Keratinocyte (primary cell): ENCODE data around the gene EID1. TPM values are rescaled to one million over a fixed set of nuclear protein-coding genes. Genes with fewer than 3 reads are reported as not detected.
"Not testable (repeated sequence)": the region's sequence is repeated elsewhere in the genome, so short reads cannot be mapped to it uniquely, and the experiment has no call there.

ENCODE experiments used
- DNase-seq: peaks from one replicate; pipeline ENCODE4 v3.0.0-alpha.2; 2011; ENCODE audit warnings: low read depth, missing footprints, low spot score
- FAIRE-seq: peaks from 2 replicates; lab custom pipeline; 2011; peaks lifted over from hg19 to GRCh38; lab: Jason Lieb, UNC
- H2AFZ ChIP-seq: 2 replicates; pipeline ENCODE4 v1.6.0; 2012; ENCODE audit warnings: low read length, control low read depth, inconsistent platforms; ENCODE audit not compliant: control insufficient read depth
- H3K27ac ChIP-seq: 2 replicates; pipeline ENCODE4 v1.5.1; 2011; ENCODE audit warnings: low read length; ENCODE audit not compliant: control insufficient read depth, insufficient read depth
- H3K27me3 ChIP-seq: 3 replicates; pipeline ENCODE4 v1.6.0; 2011; ENCODE audit warnings: low read length; ENCODE audit not compliant: control insufficient read depth, insufficient read depth; ENCODE audit errors: extremely low read depth
- H3K36me3 ChIP-seq, 2 experiments: 2 replicates in 1 of 2; 3 replicates in 1 of 2; pipeline ENCODE4 v1.5.1; 2011; ENCODE audit warnings: low read length in 2 of 2, mild to moderate bottlenecking in 1 of 2; ENCODE audit not compliant: control insufficient read depth in 2 of 2, insufficient read depth in 2 of 2; ENCODE audit errors: extremely low read depth in 1 of 2
- H3K4me1 ChIP-seq: 3 replicates; pipeline ENCODE4 v1.5.1; 2011; ENCODE audit warnings: low read length; ENCODE audit not compliant: control insufficient read depth, insufficient read depth; ENCODE audit errors: extremely low read depth
- H3K4me2 ChIP-seq: 3 replicates; pipeline ENCODE4 v1.6.0; 2011; ENCODE audit warnings: low read depth, low read length; ENCODE audit not compliant: control insufficient read depth, insufficient read depth; ENCODE audit errors: extremely low read depth
- H3K4me3 ChIP-seq, 3 experiments: fragments of 200-600 bp in 1 of 3; sonication (generic) in 1 of 3; 2 replicates in 2 of 3; 3 replicates in 1 of 3; pipeline ENCODE4 v1.5.1; 2011 to 2016; ENCODE audit warnings: low read length in 3 of 3, mild to moderate bottlenecking in 3 of 3, control low read depth in 2 of 3, inconsistent platforms in 1 of 3, low read depth in 1 of 3, mixed read lengths in 1 of 3, mixed run types in 1 of 3, moderate library complexity in 1 of 3; ENCODE audit not compliant: control insufficient read depth in 2 of 3, insufficient read depth in 2 of 3; ENCODE audit errors: extremely low read depth in 1 of 3
- H3K79me2 ChIP-seq: 2 replicates; pipeline ENCODE4 v1.6.0; 2012; ENCODE audit warnings: low read length; ENCODE audit not compliant: control insufficient read depth, insufficient read depth
- H3K9ac ChIP-seq: 3 replicates; pipeline ENCODE4 v1.6.0; 2011; ENCODE audit warnings: low read length; ENCODE audit not compliant: control insufficient read depth, insufficient read depth; ENCODE audit errors: extremely low read depth
- H3K9me1 ChIP-seq: 3 replicates; pipeline ENCODE4 v1.6.0; 2011; ENCODE audit warnings: low read length; ENCODE audit not compliant: control insufficient read depth, insufficient read depth; ENCODE audit errors: extremely low read depth
- H3K9me3 ChIP-seq: 2 replicates; pipeline ENCODE4 v1.5.1; 2012; ENCODE audit warnings: low read depth, low read length; ENCODE audit not compliant: control insufficient read depth
- H4K20me1 ChIP-seq: 3 replicates; pipeline ENCODE4 v1.6.0; 2011; ENCODE audit warnings: low read length; ENCODE audit not compliant: control insufficient read depth, insufficient read depth; ENCODE audit errors: extremely low read depth
- dilution Hi-C: fragments of 300-500 bp; cut with MboI; formaldehyde crosslinking; loops from one replicate; pipeline ENCODE4 v1.7.0; 2020; ENCODE audit warnings: low sequenced_read_pairs; ENCODE audit not compliant: extremely low pct_ligation_motif_present
- polyA plus RNA-seq, 5 experiments: library from polyadenylated mRNA; depleted of rRNA in 3 of 5; stranded (reverse) in 3 of 5; stranded (forward) in 1 of 5; unstranded in 1 of 5; fragments of >200 nt; gene quantifications; 1 replicate in 1 of 5; 2 replicates in 3 of 5; 3 replicates in 1 of 5; pipeline versions ENCODE4 v1.2.1 to v1.2.3, GENCODE V29; 2011 to 2012; ENCODE audit warnings: missing spikeins in 2 of 5, low read depth in 1 of 5, low replicate concordance in 1 of 5
- TF ChIP-seq, protein P1 (sequence below), 3 experiments: IDR thresholded peaks in 1 of 3; conservative IDR thresholded peaks in 1 of 3; optimal IDR thresholded peaks in 1 of 3; 2 replicates in 2 of 3; 3 replicates in 1 of 3; pipeline versions ENCODE3 to v1.5.1; 2011; ENCODE audit warnings: low read length in 3 of 3, mild to moderate bottlenecking in 3 of 3, moderate library complexity in 2 of 3, control low read depth in 1 of 3, inconsistent platforms in 1 of 3; ENCODE audit not compliant: insufficient read depth in 2 of 3; ENCODE audit errors: extremely low read depth in 1 of 3

The EID1 gene
- polyA plus RNA-seq, 1 donor (not counting 4 experiments of a cell fraction or from before 2014, with no cell fraction given): 120 TPM

DNA sequence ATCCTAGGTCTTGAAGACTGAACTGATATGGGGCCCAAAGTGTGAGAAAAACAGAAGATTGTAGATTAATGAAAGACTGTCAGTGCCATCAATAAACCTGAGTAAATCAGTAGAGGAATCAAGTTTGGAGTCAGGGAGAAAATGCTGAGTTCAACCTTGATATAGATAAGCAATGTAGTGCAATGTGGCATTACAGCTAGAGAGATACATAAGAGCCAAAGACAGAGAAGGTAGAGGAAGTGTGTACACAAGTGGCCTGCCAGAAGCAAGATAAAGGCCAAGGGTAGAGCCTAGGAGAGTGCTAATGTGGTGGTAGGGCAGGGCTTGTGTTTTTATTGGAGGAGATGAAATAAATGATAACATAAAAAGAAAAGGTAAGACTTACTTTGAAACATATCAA is 26.0 kb upstream of the EID1 start:
- Histone ChIP-seq H3K79me2 (no peaks in the 10 kb centered on the region), H3K9me3 (no peaks in the 10 kb centered on the region), H3K36me3 (no peaks in the 10 kb centered on the region), H3K4me3 (no peak overlapping the region), H3K9me1 (no peaks in the 10 kb centered on the region), H3K4me1 (peaks cover 4% of the 10 kb centered on the region), H3K4me2 (no peak overlapping the region), H4K20me1 (no peaks in the 10 kb centered on the region), H3K9ac (no peak overlapping the region), H3K27me3 (no peaks in the 10 kb centered on the region), H3K27ac (no peak overlapping the region), H2AFZ (no peak overlapping the region)
- dilution Hi-C loops: no loop called here
- no peak for DNase-seq
- FAIRE-seq: no peak
- TF ChIP-seq, protein P1, sequence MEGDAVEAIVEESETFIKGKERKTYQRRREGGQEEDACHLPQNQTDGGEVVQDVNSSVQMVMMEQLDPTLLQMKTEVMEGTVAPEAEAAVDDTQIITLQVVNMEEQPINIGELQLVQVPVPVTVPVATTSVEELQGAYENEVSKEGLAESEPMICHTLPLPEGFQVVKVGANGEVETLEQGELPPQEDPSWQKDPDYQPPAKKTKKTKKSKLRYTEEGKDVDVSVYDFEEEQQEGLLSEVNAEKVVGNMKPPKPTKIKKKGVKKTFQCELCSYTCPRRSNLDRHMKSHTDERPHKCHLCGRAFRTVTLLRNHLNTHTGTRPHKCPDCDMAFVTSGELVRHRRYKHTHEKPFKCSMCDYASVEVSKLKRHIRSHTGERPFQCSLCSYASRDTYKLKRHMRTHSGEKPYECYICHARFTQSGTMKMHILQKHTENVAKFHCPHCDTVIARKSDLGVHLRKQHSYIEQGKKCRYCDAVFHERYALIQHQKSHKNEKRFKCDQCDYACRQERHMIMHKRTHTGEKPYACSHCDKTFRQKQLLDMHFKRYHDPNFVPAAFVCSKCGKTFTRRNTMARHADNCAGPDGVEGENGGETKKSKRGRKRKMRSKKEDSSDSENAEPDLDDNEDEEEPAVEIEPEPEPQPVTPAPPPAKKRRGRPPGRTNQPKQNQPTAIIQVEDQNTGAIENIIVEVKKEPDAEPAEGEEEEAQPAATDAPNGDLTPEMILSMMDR (optimal IDR thresholded peaks at IDR 0.05 in 1 of 3, IDR thresholded peaks at IDR 0.05 in 1 of 3, conservative IDR thresholded peaks at IDR 0.05 in 1 of 3; ENCODE audit: extremely low read depth in 1 of 3, insufficient read depth in 2 of 3, low read length in 3 of 3): no peak

DNA sequence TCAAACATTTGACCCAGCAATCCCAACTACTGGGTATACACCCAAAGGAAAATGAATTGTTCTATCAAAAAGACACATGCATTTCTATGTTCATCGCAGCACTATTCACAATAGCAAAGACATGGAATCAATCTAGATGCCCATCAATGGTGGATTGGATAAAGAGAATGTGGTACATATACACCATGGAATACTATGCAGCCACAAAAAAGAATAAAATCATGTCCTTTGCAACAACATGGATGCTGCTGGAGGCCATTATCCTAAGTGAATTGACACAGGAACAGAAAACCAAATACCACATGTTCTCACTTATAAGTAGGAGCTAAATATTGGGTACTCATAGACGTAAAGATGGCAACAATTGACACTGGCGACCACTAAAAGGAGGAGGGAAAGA is 23.5 kb upstream of the EID1 start:
- DNase-seq, H3K27me3 ChIP-seq, H3K9me3 ChIP-seq, H3K9me1 ChIP-seq, H2AFZ ChIP-seq, H3K36me3 ChIP-seq, H3K79me2 ChIP-seq, H3K4me3 ChIP-seq, FAIRE-seq, H3K27ac ChIP-seq, H4K20me1 ChIP-seq, H3K4me1 ChIP-seq, H3K9ac ChIP-seq, H3K4me2 ChIP-seq, dilution Hi-C loops: not testable (repeated sequence)
